SK-N-SH (cell line): ENCODE data around the gene SETBP1. TPM values are rescaled to one million over a fixed set of nuclear protein-coding genes. Genes with fewer than 3 reads are reported as not detected.
A peak's percentile ranks its signal among the peaks of the same experiment; 100 is the strongest.

Source experiments
- CTCF ChIA-PET: fragments of 300-600, 350-600 bp; formaldehyde crosslinking; extraction: SDS; loops from one replicate; lab custom pipeline; 2021; lab: Yijun Ruan, JAX
- POLR2A ChIA-PET: fragments of 350-600 bp; sonication (Branson Sonifier 250); formaldehyde crosslinking; extraction: SDS; loops from one replicate; lab custom pipeline; 2020; ENCODE audit warnings: antibody characterized with exemption, inconsistent platforms; lab: Yijun Ruan, JAX
- DNase-seq: peaks from one replicate; pipeline ENCODE4 v3.0.0; 2012
- H2AFZ ChIP-seq: fragments of 200-600 bp; sonication (generic); 2 replicates; pipeline ENCODE4 v1.8.1; 2016; ENCODE audit warnings: antibody characterized with exemption, mild to moderate bottlenecking, low read depth
- H3F3A ChIP-seq: fragments of 200-600 bp; sonication (generic); replicated peaks from 2 replicates; pipeline ENCODE3; 2016; ENCODE audit warnings: antibody characterized with exemption, mild to moderate bottlenecking; ENCODE audit not compliant: insufficient read depth
- H3K27ac ChIP-seq, 2 experiments: fragments of 200-500 bp in 1 of 2; fragments of 200-600 bp in 1 of 2; sonication (Bioruptor generic) in 1 of 2; sonication (generic), shearing (Covaris generic) in 1 of 2; 2 replicates each; pipeline versions ENCODE4 v1.5.1 to v1.6.1; 2014 to 2016; ENCODE audit warnings: low read depth in 2 of 2, inconsistent platforms in 1 of 2, low read length in 1 of 2, mild to moderate bottlenecking in 1 of 2, mixed read lengths in 1 of 2
- H3K27me3 ChIP-seq: fragments of 200-600 bp; sonication (generic), shearing (Covaris generic); 2 replicates; pipeline ENCODE4 v1.6.1; 2016; ENCODE audit warnings: mixed run types; ENCODE audit not compliant: insufficient read depth
- H3K36me3 ChIP-seq, 2 experiments: fragments of 200-500 bp in 1 of 2; fragments of 200-600 bp in 1 of 2; sonication (Bioruptor generic) in 1 of 2; sonication (generic) in 1 of 2; replicated peaks in 1 of 2; 2 replicates each; pipeline versions ENCODE3 to v1.5.1; 2014 to 2016; ENCODE audit warnings: low read length in 1 of 2, mild to moderate bottlenecking in 1 of 2; ENCODE audit not compliant: insufficient read depth in 2 of 2, control insufficient read depth in 1 of 2
- H3K4me1 ChIP-seq, 2 experiments: fragments of 200-500 bp in 1 of 2; fragments of 200-600 bp in 1 of 2; sonication (Bioruptor generic) in 1 of 2; sonication (generic), shearing (Covaris generic) in 1 of 2; 2 replicates each; pipeline versions ENCODE4 v1.5.1 to v1.6.1; 2014 to 2016; ENCODE audit warnings: low read depth in 1 of 2, low read length in 1 of 2, mixed run types in 1 of 2; ENCODE audit not compliant: insufficient read depth in 2 of 2, control insufficient read depth in 1 of 2
- H3K4me2 ChIP-seq: fragments of 200-600 bp; sonication (generic), shearing (Covaris generic); 2 replicates; pipeline ENCODE4 v1.6.1; 2017; ENCODE audit warnings: mixed run types
- H3K4me3 ChIP-seq, 2 experiments: fragments of 200-500 bp in 1 of 2; fragments of 200-600 bp in 1 of 2; sonication (Bioruptor generic) in 1 of 2; sonication (generic), shearing (Covaris generic) in 1 of 2; 2 replicates each; pipeline versions ENCODE4 v1.5.1 to v1.8.1; 2014 to 2016; ENCODE audit warnings: low read depth in 2 of 2, inconsistent platforms in 1 of 2, low read length in 1 of 2, mild to moderate bottlenecking in 1 of 2, mixed read lengths in 1 of 2, moderate library complexity in 1 of 2
- H3K79me2 ChIP-seq: fragments of 200-600 bp; sonication (generic); 2 replicates; pipeline ENCODE4 v1.8.1; 2017; ENCODE audit warnings: mild to moderate bottlenecking; ENCODE audit not compliant: insufficient read depth
- H3K9ac ChIP-seq: fragments of 200-600 bp; sonication (generic); 2 replicates; pipeline ENCODE4 v1.6.1; 2017; ENCODE audit warnings: mixed run types
- H3K9me2 ChIP-seq: fragments of 200-600 bp; sonication (generic); 2 replicates; pipeline ENCODE4 v1.6.1; 2017; ENCODE audit warnings: mixed run types
- H3K9me3 ChIP-seq: fragments of 200-600 bp; sonication (generic); 2 replicates; pipeline ENCODE4 v1.6.1; 2017; ENCODE audit warnings: mixed run types, mild to moderate bottlenecking, moderate library complexity
- H4K20me1 ChIP-seq: fragments of 200-600 bp; sonication (generic); 2 replicates; pipeline ENCODE4 v1.6.1; 2017; ENCODE audit warnings: mild to moderate bottlenecking, mixed run types; ENCODE audit not compliant: insufficient read depth
- EZH2phosphoT487 ChIP-seq: fragments of 200-600 bp; sonication (generic); IDR thresholded peaks from 2 replicates; pipeline ENCODE4 v1.6.1; 2017; ENCODE audit warnings: low read depth, mixed run types, mild to moderate bottlenecking, antibody characterized with exemption, moderate library complexity, borderline replicate concordance
- GATA2 ChIP-seq: sonication (generic); formaldehyde crosslinking; IDR thresholded peaks from 2 replicates; pipeline ENCODE4 v1.5.0; 2020; ENCODE audit warnings: mild to moderate bottlenecking, missing genetic modification reagents
- MAX ChIP-seq: IDR thresholded peaks from 2 replicates; pipeline ENCODE4 v1.4.0; 2012; ENCODE audit warnings: low read depth
- MEF2A ChIP-seq: IDR thresholded peaks from 2 replicates; pipeline ENCODE4 v1.4.0; 2012; ENCODE audit warnings: low read depth, borderline replicate concordance
- NFIC ChIP-seq: IDR thresholded peaks from 2 replicates; pipeline ENCODE4 v1.4.0; 2012; ENCODE audit warnings: borderline replicate concordance
- PBX3 ChIP-seq: IDR thresholded peaks from 2 replicates; pipeline ENCODE4; 2012
- RAD21 ChIP-seq: IDR thresholded peaks from 2 replicates; pipeline ENCODE4 v1.6.1; 2012; ENCODE audit warnings: mild to moderate bottlenecking, low read length
- RCOR1 ChIP-seq: fragments of 150-350 bp; IDR thresholded peaks from 2 replicates; pipeline ENCODE4 v1.6.1; 2017; ENCODE audit warnings: antibody characterized with exemption, low read length
- RXRA ChIP-seq: IDR thresholded peaks from 2 replicates; pipeline ENCODE4 v1.4.0; 2012; ENCODE audit warnings: low read depth, mild to moderate bottlenecking, borderline replicate concordance
- SMC3 ChIP-seq: IDR thresholded peaks from 2 replicates; pipeline ENCODE4 v1.6.1; 2012; ENCODE audit warnings: low read depth, low read length, improper control_type of control experiment
- TEAD4 ChIP-seq: IDR thresholded peaks from 2 replicates; pipeline ENCODE4 v1.4.0; 2012; ENCODE audit warnings: mild to moderate bottlenecking, borderline replicate concordance; ENCODE audit not compliant: insufficient read depth
- USF2 ChIP-seq: fragments of 150-350 bp; IDR thresholded peaks from 2 replicates; pipeline ENCODE4 v1.6.1; 2017; ENCODE audit warnings: antibody characterized with exemption, low read length, low read depth, borderline replicate concordance
- WGBS: methylation state at CpG from one replicate; pipeline ENCODE4 v1.1.6; 2017; ENCODE audit warnings: low lambda C conversion rate; 5-methylcytosine and 5-hydroxymethylcytosine counted together
- polyA plus RNA-seq, 3 experiments: library from polyadenylated mRNA; depleted of rRNA; stranded (reverse); fragments of >200 nt; gene quantifications; 2 replicates each; pipeline ENCODE4 v1.2.3, GENCODE V29; 2012
- TF ChIP-seq, protein P1 (sequence below): IDR thresholded peaks from 2 replicates; pipeline ENCODE4 v1.6.1; 2012; ENCODE audit warnings: mild to moderate bottlenecking, low read depth, low read length, moderate library complexity

SETBP1 gene
- polyA plus RNA-seq, 1 of the 3 experiments (the other 2 are of a cell fraction), result 3.0 TPM

GRCh38 chr18:45006934-45007333 is 326.2 kb downstream of the SETBP1 start:
- Histone ChIP-seq H3K9me2 (no peaks in the 10 kb centered on the region), H3K36me3 (no peaks in the 10 kb centered on the region), H3K4me2 (peak overlapping the region; percentile 13; the same call in 1 of the 2 replicates), H3K4me3 (no peak overlapping the region), H4K20me1 (no peaks in the 10 kb centered on the region)
- CTCF ChIA-PET, result no interaction called here
- POLR2A ChIA-PET, result no interaction called here
- TF ChIP-seq RCOR1 (no peak), PBX3 (no peak), USF2 (no peak), SMC3 (no peak), TEAD4 (no peak), EZH2phosphoT487 (no peak), RAD21 (no peak), GATA2 (CRISPR knock-in tag) (no peak), NFIC (no peak), MAX (no peak), MEF2A (no peak), RXRA (no peak)
- TF ChIP-seq, protein P1, sequence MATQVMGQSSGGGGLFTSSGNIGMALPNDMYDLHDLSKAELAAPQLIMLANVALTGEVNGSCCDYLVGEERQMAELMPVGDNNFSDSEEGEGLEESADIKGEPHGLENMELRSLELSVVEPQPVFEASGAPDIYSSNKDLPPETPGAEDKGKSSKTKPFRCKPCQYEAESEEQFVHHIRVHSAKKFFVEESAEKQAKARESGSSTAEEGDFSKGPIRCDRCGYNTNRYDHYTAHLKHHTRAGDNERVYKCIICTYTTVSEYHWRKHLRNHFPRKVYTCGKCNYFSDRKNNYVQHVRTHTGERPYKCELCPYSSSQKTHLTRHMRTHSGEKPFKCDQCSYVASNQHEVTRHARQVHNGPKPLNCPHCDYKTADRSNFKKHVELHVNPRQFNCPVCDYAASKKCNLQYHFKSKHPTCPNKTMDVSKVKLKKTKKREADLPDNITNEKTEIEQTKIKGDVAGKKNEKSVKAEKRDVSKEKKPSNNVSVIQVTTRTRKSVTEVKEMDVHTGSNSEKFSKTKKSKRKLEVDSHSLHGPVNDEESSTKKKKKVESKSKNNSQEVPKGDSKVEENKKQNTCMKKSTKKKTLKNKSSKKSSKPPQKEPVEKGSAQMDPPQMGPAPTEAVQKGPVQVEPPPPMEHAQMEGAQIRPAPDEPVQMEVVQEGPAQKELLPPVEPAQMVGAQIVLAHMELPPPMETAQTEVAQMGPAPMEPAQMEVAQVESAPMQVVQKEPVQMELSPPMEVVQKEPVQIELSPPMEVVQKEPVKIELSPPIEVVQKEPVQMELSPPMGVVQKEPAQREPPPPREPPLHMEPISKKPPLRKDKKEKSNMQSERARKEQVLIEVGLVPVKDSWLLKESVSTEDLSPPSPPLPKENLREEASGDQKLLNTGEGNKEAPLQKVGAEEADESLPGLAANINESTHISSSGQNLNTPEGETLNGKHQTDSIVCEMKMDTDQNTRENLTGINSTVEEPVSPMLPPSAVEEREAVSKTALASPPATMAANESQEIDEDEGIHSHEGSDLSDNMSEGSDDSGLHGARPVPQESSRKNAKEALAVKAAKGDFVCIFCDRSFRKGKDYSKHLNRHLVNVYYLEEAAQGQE, result no peak
- TF ChIP-seq, all 33 proteins: peak for 0
- Histone ChIP-seq H3K27ac (peak overlapping the region in 1 of 2 experiments; percentile 23; a peak in 1 of 4 replicates), H3K27me3 (no peaks in the 10 kb centered on the region), H3K4me1 (peaks cover 2 to 12% of the 10 kb centered on the region in 2 experiments; a peak in 2 of 4 replicates), H3K79me2 (no peaks in the 10 kb centered on the region), H3K9ac (no peak overlapping the region), H2AFZ (no peak overlapping the region), H3K9me3 (no peaks in the 10 kb centered on the region), H3F3A (no peaks in the 10 kb centered on the region)
- no peak for DNase-seq
- WGBS, result 81% methylated on average over 2 of the region's 2 CpGs
